ENCODE results near the gene TINAGL1. TPM values are rescaled to one million over a fixed set of nuclear protein-coding genes. Genes with fewer than 3 reads are reported as not detected.

TINAGL1 gene
- total and polyA plus RNA-seq, 2 donors (not counting 3 experiments of a cell fraction or from before 2014, with no cell fraction given): 312 to 477 TPM

DNA sequence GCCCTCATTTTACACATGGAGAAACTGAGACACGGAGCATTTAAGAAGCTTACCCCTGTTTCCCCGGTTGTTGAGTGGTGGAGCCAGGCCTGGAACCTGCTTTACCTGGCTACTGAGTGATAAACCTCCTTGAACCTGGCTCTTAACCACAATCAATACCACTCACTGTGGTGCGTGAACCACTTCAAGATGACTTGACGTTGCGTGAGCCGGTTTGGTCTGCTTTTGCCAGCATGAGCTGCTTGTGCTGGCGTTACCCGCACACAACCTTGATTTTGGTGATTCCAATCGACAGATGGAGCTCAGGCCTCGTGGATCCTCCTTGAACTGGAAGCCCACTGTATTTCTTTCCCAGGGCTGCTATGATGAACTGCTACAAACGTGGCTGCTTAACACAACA is 6.1 kb upstream of the TINAGL1 start:
- H3K27me3 ChIP-seq (ENCODE audit: control insufficient read depth in 2 of 2, insufficient read depth in 2 of 2, low read length in 2 of 2): no peaks in the 10 kb centered on the region
- TF ChIP-seq MYC (IDR thresholded peaks at IDR 0.05; ENCODE audit: low read depth, low read length) (no peak), EZH2 (IDR thresholded peaks at IDR 0.05; ENCODE audit: borderline replicate concordance, low read depth, low read length, severe bottlenecking) (no peak), JUN (IDR thresholded peaks at IDR 0.05; ENCODE audit: borderline replicate concordance, insufficient read depth, insufficient read length, low read depth) (no peak), POLR2A (IDR thresholded peaks at IDR 0.05; ENCODE audit: low read depth, low read length) (no peak), POLR2AphosphoS5 (IDR thresholded peaks at IDR 0.05; ENCODE audit: insufficient read depth, low read depth, low read length) (no peak), FOS (IDR thresholded peaks at IDR 0.05; ENCODE audit: borderline replicate concordance, insufficient read depth, low read length) (no peak), GATA2 (IDR thresholded peaks at IDR 0.05; ENCODE audit: insufficient read depth, insufficient read length, low read depth, low read length) (no peak)
- TF ChIP-seq, protein P1, sequence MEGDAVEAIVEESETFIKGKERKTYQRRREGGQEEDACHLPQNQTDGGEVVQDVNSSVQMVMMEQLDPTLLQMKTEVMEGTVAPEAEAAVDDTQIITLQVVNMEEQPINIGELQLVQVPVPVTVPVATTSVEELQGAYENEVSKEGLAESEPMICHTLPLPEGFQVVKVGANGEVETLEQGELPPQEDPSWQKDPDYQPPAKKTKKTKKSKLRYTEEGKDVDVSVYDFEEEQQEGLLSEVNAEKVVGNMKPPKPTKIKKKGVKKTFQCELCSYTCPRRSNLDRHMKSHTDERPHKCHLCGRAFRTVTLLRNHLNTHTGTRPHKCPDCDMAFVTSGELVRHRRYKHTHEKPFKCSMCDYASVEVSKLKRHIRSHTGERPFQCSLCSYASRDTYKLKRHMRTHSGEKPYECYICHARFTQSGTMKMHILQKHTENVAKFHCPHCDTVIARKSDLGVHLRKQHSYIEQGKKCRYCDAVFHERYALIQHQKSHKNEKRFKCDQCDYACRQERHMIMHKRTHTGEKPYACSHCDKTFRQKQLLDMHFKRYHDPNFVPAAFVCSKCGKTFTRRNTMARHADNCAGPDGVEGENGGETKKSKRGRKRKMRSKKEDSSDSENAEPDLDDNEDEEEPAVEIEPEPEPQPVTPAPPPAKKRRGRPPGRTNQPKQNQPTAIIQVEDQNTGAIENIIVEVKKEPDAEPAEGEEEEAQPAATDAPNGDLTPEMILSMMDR (IDR thresholded peaks at IDR 0.05; ENCODE audit: extremely low read depth in 1 of 2, insufficient read depth in 1 of 2, low read depth in 1 of 2, low read length in 2 of 2): no peak
- TF ChIP-seq, protein P2, sequence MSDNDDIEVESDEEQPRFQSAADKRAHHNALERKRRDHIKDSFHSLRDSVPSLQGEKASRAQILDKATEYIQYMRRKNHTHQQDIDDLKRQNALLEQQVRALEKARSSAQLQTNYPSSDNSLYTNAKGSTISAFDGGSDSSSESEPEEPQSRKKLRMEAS (IDR thresholded peaks at IDR 0.05; ENCODE audit: insufficient read depth, insufficient read length): no peak
- no peaks in the 10 kb centered on the region for H3K36me3 ChIP-seq (ENCODE audit: control insufficient read depth in 2 of 2, extremely low read depth in 1 of 2, insufficient read depth in 2 of 2, low read length in 2 of 2)
- FAIRE-seq (no peak), DNase-seq (ENCODE audit: low read depth, low spot score) (no peak)
- no peak overlapping the region for H2AFZ ChIP-seq (ENCODE audit: low read depth, low read length)
- peaks cover 23% of the 10 kb centered on the region for H3K4me1 ChIP-seq (ENCODE audit: control insufficient read depth, extremely low read depth, insufficient read depth, low read length)
- ChIA-PET POLR2A (interaction anchor here (0.6 kb wide), 1 partner anchor 516 kb away, joined by 7 read pairs; no protein-coding TSS in a partner anchor), CTCF (interaction anchor here (0.9 to 2.0 kb wide), 7 partner anchors 10 to 48 kb away, joined by 3 to 5 read pairs (median 4); no protein-coding TSS in a partner anchor)
- H4K20me1 ChIP-seq (replicated peaks; ENCODE audit: control insufficient read depth, extremely low read depth, insufficient read depth, low read length): no peaks in the 10 kb centered on the region
- H3K4me2 ChIP-seq (ENCODE audit: insufficient read depth, low read length): no peak overlapping the region
- BruUV-seq (replicated peaks): no TSS peak
- H3K9me3 ChIP-seq (replicated peaks; ENCODE audit: control insufficient read depth, insufficient read depth, low read length): no peaks in the 10 kb centered on the region
- peaks cover 2% of the 10 kb centered on the region for H3K79me2 ChIP-seq (ENCODE audit: control insufficient read depth, insufficient read depth, low read length)
- dilution Hi-C loops (cut with MboI; ENCODE audit: extremely low pct_ligation_motif_present, low sequenced_read_pairs): no loop called here
- no peak overlapping the region for H3K9ac ChIP-seq (replicated peaks; ENCODE audit: extremely low read depth, insufficient read depth, low read length)
- intact Hi-C loops (cut with micrococcal nuclease): no loop called here
- no peak overlapping the region for H3K27ac ChIP-seq (ENCODE audit: insufficient read depth, low read depth, low read length)
- H3K4me3 ChIP-seq (replicated peaks in 1 of 3; ENCODE audit: insufficient read depth in 1 of 3, low read depth in 1 of 3, low read length in 3 of 3): no peak overlapping the region
- no peaks in the 10 kb centered on the region for H3K9me1 ChIP-seq (replicated peaks; ENCODE audit: control insufficient read depth, extremely low read depth, insufficient read depth, low read length)

Data from endothelial cell of umbilical vein (primary cell).